Esophagus muscularis mucosa (tissue), 4 donors: Measurements from ENCODE around the gene CNR2. TPM values are rescaled to one million over a fixed set of nuclear protein-coding genes. Genes with fewer than 3 reads are reported as not detected.

Source experiments
- DNase-seq: peaks from one replicate; pipeline ENCODE4 v3.0.0-alpha.2; 2017; ENCODE audit errors: extremely low spot score
- H3K27ac ChIP-seq, 4 donors: fragments of 200-600 bp; sonication (generic); replicated peaks in 1 of 4; 1 replicate in 3 of 4; 2 replicates in 1 of 4; pipeline ENCODE4 v1.5.1; 2016 to 2019; ENCODE audit warnings: mild to moderate bottlenecking in 1 of 4
- H3K27me3 ChIP-seq, 4 donors: fragments of 200-600 bp; sonication (generic); one replicate each; pipeline versions ENCODE4 v1.5.1 to v1.6.0; 2016 to 2019
- H3K36me3 ChIP-seq, 4 donors: fragments of 200-600 bp; sonication (generic); one replicate each; pipeline ENCODE4 v1.5.1; 2016 to 2019
- H3K4me1 ChIP-seq, 4 donors: fragments of 200-600 bp; sonication (generic); one replicate each; pipeline ENCODE4 v1.5.1; 2016 to 2019
- H3K4me3 ChIP-seq, 4 donors: fragments of 200-600 bp; sonication (generic); 1 replicate in 2 of 4; 2 replicates in 2 of 4; pipeline ENCODE4 v1.5.1; 2016 to 2019; ENCODE audit warnings: mild to moderate bottlenecking in 4 of 4, moderate library complexity in 1 of 4
- H3K9me3 ChIP-seq, 4 donors: fragments of 200-600 bp; sonication (generic); 1 replicate in 3 of 4; 2 replicates in 1 of 4; pipeline ENCODE4 v1.5.1; 2016 to 2019
- EP300 ChIP-seq: sonication (generic); formaldehyde crosslinking; IDR thresholded peaks from one replicate; pipeline ENCODE4 v1.6.1; 2017; ENCODE audit warnings: antibody characterized with exemption
- POLR2A ChIP-seq: fragments of 450-650 bp; IDR thresholded peaks from one replicate; pipeline ENCODE4 v1.6.1; 2017; ENCODE audit warnings: antibody characterized with exemption, moderate library complexity, mild to moderate bottlenecking, low read depth
- POLR2AphosphoS5 ChIP-seq, 2 donors: sonication (generic); formaldehyde crosslinking; IDR thresholded peaks; one replicate each; pipeline ENCODE4 v1.6.1; 2017; ENCODE audit warnings: antibody characterized with exemption in 2 of 2
- WGBS: methylation state at CpG from one replicate; pipeline ENCODE4 v1.1.5; 2018; 5-methylcytosine and 5-hydroxymethylcytosine counted together
- intact Hi-C: fragments of 100-400 bp; cut with DNase I; formaldehyde crosslinking; loops from one replicate; pipeline ENCODE4 v1.15.1; 2023
- small RNA-seq, 3 donors: library from RNA; depleted of rRNA; stranded (forward); fragments of <200 nt; gene quantifications; one replicate each; pipeline ENCODE3, GENCODE V24; 2016
- total RNA-seq, 4 donors: library from RNA; depleted of rRNA; stranded (reverse); fragments of >200 nt; gene quantifications; one replicate each; pipeline versions ENCODE4 v1.1.0 to v1.2.1, GENCODE V29; 2016
- TF ChIP-seq, protein P1 (sequence below), 3 experiments: fragments of 200-600 bp in 2 of 3; fragments of 450-650 bp in 1 of 3; sonication (generic) in 2 of 3; IDR thresholded peaks; one replicate each; pipeline ENCODE4 v1.5.1; 2017 to 2019; ENCODE audit warnings: antibody characterized with exemption in 3 of 3, mild to moderate bottlenecking in 2 of 3, moderate library complexity in 1 of 3

The CNR2 gene
- total RNA-seq, 4 donors from 2014 or later, result 0.17 TPM; not detected in 3

GRCh38 chr1:23823767-23824166, 89.4 kb downstream of the CNR2 start:
- no peaks in the 10 kb centered on the region for H3K27me3 ChIP-seq
- H3K36me3 ChIP-seq, result peaks cover 0 to 16% (median 13%) of the 10 kb centered on the region in 4 donors
- intact Hi-C loops, result no loop called here
- DNase-seq, result no peak
- no peak overlapping the region for H3K4me3 ChIP-seq
- H3K4me1 ChIP-seq, result peaks cover 9 to 31% (median 13%) of the 10 kb centered on the region in 4 donors
- no peak overlapping the region for H3K27ac ChIP-seq
- TF ChIP-seq POLR2AphosphoS5 (IDR thresholded peaks at IDR 0.05) (no peak), EP300 (no peak), POLR2A (no peak)
- TF ChIP-seq, protein P1, sequence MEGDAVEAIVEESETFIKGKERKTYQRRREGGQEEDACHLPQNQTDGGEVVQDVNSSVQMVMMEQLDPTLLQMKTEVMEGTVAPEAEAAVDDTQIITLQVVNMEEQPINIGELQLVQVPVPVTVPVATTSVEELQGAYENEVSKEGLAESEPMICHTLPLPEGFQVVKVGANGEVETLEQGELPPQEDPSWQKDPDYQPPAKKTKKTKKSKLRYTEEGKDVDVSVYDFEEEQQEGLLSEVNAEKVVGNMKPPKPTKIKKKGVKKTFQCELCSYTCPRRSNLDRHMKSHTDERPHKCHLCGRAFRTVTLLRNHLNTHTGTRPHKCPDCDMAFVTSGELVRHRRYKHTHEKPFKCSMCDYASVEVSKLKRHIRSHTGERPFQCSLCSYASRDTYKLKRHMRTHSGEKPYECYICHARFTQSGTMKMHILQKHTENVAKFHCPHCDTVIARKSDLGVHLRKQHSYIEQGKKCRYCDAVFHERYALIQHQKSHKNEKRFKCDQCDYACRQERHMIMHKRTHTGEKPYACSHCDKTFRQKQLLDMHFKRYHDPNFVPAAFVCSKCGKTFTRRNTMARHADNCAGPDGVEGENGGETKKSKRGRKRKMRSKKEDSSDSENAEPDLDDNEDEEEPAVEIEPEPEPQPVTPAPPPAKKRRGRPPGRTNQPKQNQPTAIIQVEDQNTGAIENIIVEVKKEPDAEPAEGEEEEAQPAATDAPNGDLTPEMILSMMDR (IDR thresholded peaks at IDR 0.05), result no peak
- WGBS, result 71% methylated on average over 7 of the region's 7 CpGs
- no peaks in the 10 kb centered on the region for H3K9me3 ChIP-seq

Small RNAs within 50 kb of the gene (small RNA-seq; reads per million reads assigned to genes)
- gene MIR378F, result 0 reads per million in 3 donors

Other genes starting within 250 kb of the CNR2 start
- 1,000 to 10,000 TPM in 1 of 4 donors, 100 to 1,000 TPM in 3; 706 to 1,125 (median 899) TPM for gene RPL11, start 221.6 kb downstream of the CNR2 start, total RNA-seq
- 10 to 100 TPM; 35.7 to 45.4 (median 39.1) TPM for gene ELOA, start 169.9 kb downstream of the CNR2 start, total RNA-seq
- gene PITHD1, start 134.9 kb downstream of the CNR2 start, total RNA-seq, result 10 to 100 TPM; 43.6 to 66.6 (median 56.0) TPM
- gene LYPLA2, start 122.2 kb downstream of the CNR2 start, total RNA-seq, result 10 to 100 TPM; 32.8 to 51.4 (median 40.8) TPM
- 10 to 100 TPM in 3 of 4 donors, 1 to 10 TPM in 1; 7.1 to 13.6 (median 12.8) TPM for gene GALE, start 112.6 kb downstream of the CNR2 start, total RNA-seq
- 10 to 100 TPM; 25.5 to 50.0 (median 43.9) TPM for gene HMGCL, start 87.9 kb downstream of the CNR2 start, total RNA-seq
- gene FUCA1, start 45.1 kb downstream of the CNR2 start, total RNA-seq, result 10 to 100 TPM; 20.0 to 25.9 (median 25.2) TPM
- 100 to 1,000 TPM in 3 of 4 donors, 10 to 100 TPM in 1; 93.3 to 156 (median 138) TPM for gene PNRC2, start 46.5 kb upstream of the CNR2 start, total RNA-seq
- 10 to 100 TPM; 53.6 to 89.7 (median 56.6) TPM for gene SRSF10, start 67.0 kb upstream of the CNR2 start, total RNA-seq
- gene MYOM3, start 198.8 kb upstream of the CNR2 start, total RNA-seq, result 1 to 10 TPM in 2 of 4 donors, under 1 TPM in 2; 0.17 to 2.5 (median 1.4) TPM
- gene IL22RA1, start 229.8 kb upstream of the CNR2 start, total RNA-seq, result under 1 TPM in 1 of 4 donors, not detected in 3; 0.23 TPM